HEK293T (cell line): ENCODE data around the gene CAMSAP2.

Source experiments
- BHLHE40 ChIP-seq: fragments of 450-650 bp; IDR thresholded peaks from 2 replicates; pipeline ENCODE4 v1.6.1; 2016; ENCODE audit warnings: mild to moderate bottlenecking, moderate library complexity, borderline replicate concordance
- ELF4 ChIP-seq: fragments of 450-650 bp; IDR thresholded peaks from 2 replicates; pipeline ENCODE4 v1.6.1; 2017; ENCODE audit warnings: antibody characterized with exemption
- HDGF ChIP-seq: fragments of 450-650 bp; IDR thresholded peaks from 2 replicates; pipeline ENCODE4 v1.6.1; 2017; ENCODE audit warnings: antibody characterized with exemption, borderline replicate concordance
- SP1 ChIP-seq: fragments of 450-650 bp; IDR thresholded peaks from 2 replicates; pipeline ENCODE4 v1.6.1; 2017
- SUZ12 ChIP-seq: fragments of 450-650 bp; IDR thresholded peaks from 2 replicates; pipeline ENCODE4 v1.6.1; 2016; ENCODE audit warnings: mild to moderate bottlenecking
- TARDBP ChIP-seq: fragments of 450-650 bp; IDR thresholded peaks from 2 replicates; pipeline ENCODE4 v1.6.1; 2016

GRCh38 chr1:200805719-200806118 is 67.0 kb downstream of the CAMSAP2 start:
- TF ChIP-seq HDGF = no peak
- TF ChIP-seq SP1 = no peak
- no peak for TF ChIP-seq BHLHE40
- TF ChIP-seq SUZ12 = no peak
- no peak for TF ChIP-seq TARDBP
- TF ChIP-seq ELF4 = no peak
